ENCODE results near the gene TCP1.
"Not testable (repeated sequence)": the region's sequence is repeated elsewhere in the genome, so short reads cannot be mapped to it uniquely, and the experiment has no call there.

The TCP1 gene

GRCh38 chr6:159777240-159777904 is 12.0 kb downstream of the TCP1 start:
- no peak for DNase-seq (ENCODE audit: low spot score)

GRCh38 chr6:159772196-159772595 is 17.2 kb downstream of the TCP1 start:
- DNase-seq (ENCODE audit: low spot score) = no peak

- DNase-seq (ENCODE audit: low spot score) = no peak
Observed at GRCh38 chr6:159769470-159769869, 19.9 kb downstream of the TCP1 start.

GRCh38 chr6:159766906-159767305 is 22.5 kb downstream of the TCP1 start:
- no peak for DNase-seq (ENCODE audit: low spot score)

GRCh38 chr6:159762681-159763293 is 26.6 kb downstream of the TCP1 start:
- DNase-seq (ENCODE audit: low spot score) = no peak

- DNase-seq (ENCODE audit: low spot score) = peak; percentile 99
Observed at GRCh38 chr6:159761873-159762680, 27.3 kb downstream of the TCP1 start, which contains the start of gene ACAT2. Gene ACAT2, plus strand, starts transcription at chr6:159762045. Its CDS starts 43 bp downstream, at chr6:159762088.

- peak; percentile 15 for DNase-seq (ENCODE audit: low spot score)
Observed at GRCh38 chr6:159761129-159761872, 28.1 kb downstream of the TCP1 start.

- DNase-seq (ENCODE audit: low spot score) = peak; percentile 65
Observed at GRCh38 chr6:159760602-159761057, 28.8 kb downstream of the TCP1 start.

GRCh38 chr6:159759645-159760044 is 29.8 kb downstream of the TCP1 start:
- no peak for DNase-seq (ENCODE audit: low spot score)

GRCh38 chr6:159758031-159759001 is 31.1 kb downstream of the TCP1 start:
- DNase-seq (ENCODE audit: low spot score) = peak; percentile 33

GRCh38 chr6:159756508-159756907 is 32.9 kb downstream of the TCP1 start:
- no peak for DNase-seq (ENCODE audit: low spot score)

GRCh38 chr6:159754959-159755914 is 34.2 kb downstream of the TCP1 start:
- DNase-seq (ENCODE audit: low spot score) = no peak

- DNase-seq (ENCODE audit: low spot score) = no peak
Observed at GRCh38 chr6:159754401-159754800, 35.0 kb downstream of the TCP1 start.

GRCh38 chr6:159753081-159753872 is 36.1 kb downstream of the TCP1 start:
- no peak for DNase-seq (ENCODE audit: low spot score)

- no peak for DNase-seq (ENCODE audit: low spot score)
Observed at GRCh38 chr6:159751448-159751847, 38.0 kb downstream of the TCP1 start.

GRCh38 chr6:159748127-159748526 is 41.3 kb downstream of the TCP1 start:
- not testable (repeated sequence) for DNase-seq (ENCODE audit: low spot score)

GRCh38 chr6:159746759-159747158 is 42.6 kb downstream of the TCP1 start:
- no peak for DNase-seq (ENCODE audit: low spot score)

- DNase-seq (ENCODE audit: low spot score) = no peak
Observed at GRCh38 chr6:159745081-159745480, 44.3 kb downstream of the TCP1 start.

GRCh38 chr6:159742165-159742564 is 47.2 kb downstream of the TCP1 start:
- no peak for DNase-seq (ENCODE audit: low spot score)

All from GM03348 (cell line).